Activated naive CD4-positive, alpha-beta T cell treated with anti-CD3 and anti-CD28 coated beads, Interleukin-2, amount 50 U/mL, for 24 hours (primary cell): ENCODE results near the gene LONP2.
"Not testable (repeated sequence)": the region's sequence is repeated elsewhere in the genome, so short reads cannot be mapped to it uniquely, and the experiment has no call there.

Experiments
- H3K27ac Mint-ChIP-seq: one replicate; pipeline ENCODE4 v1.8.0; 2021; ENCODE audit warnings: mild to moderate bottlenecking, mixed read lengths
- H3K27me3 Mint-ChIP-seq: one replicate; pipeline ENCODE4 v1.8.0; 2021; ENCODE audit warnings: mixed read lengths
- H3K36me3 Mint-ChIP-seq: one replicate; pipeline ENCODE4 v1.8.0; 2021; ENCODE audit warnings: mixed read lengths
- H3K4me1 Mint-ChIP-seq: one replicate; pipeline ENCODE4 v1.8.0; 2021; ENCODE audit warnings: mixed read lengths
- H3K4me3 Mint-ChIP-seq: one replicate; pipeline ENCODE4 v1.8.0; 2021; ENCODE audit warnings: mild to moderate bottlenecking, mixed read lengths
- H3K9me3 Mint-ChIP-seq: one replicate; pipeline ENCODE4 v1.8.0; 2021; ENCODE audit warnings: mixed read lengths

LONP2 gene

DNA sequence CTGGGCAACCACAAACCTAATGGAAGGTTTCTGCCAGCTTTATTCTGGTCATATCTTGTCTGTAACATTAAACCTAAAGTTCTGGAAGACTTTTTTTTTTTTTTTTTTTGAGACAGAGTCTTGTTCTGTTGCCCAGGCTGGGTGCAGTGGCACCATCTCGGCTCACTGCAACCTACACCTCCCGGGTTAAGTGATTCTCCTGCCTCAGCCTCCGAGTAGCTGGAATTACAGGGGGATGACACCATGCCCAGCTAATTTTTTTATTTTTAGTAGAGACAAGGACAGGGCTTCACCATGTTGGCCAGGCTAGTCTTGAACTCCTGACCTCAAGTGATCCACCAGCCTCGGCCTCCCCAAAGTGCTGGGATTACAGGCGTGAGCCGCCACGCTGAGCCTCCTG is 133.2 kb downstream of the LONP2 start:
- peaks cover 43% of the 10 kb centered on the region for H3K4me1 Mint-ChIP-seq
- not testable (repeated sequence) for H3K27ac Mint-ChIP-seq, H3K9me3 Mint-ChIP-seq, H3K36me3 Mint-ChIP-seq, H3K4me3 Mint-ChIP-seq, H3K27me3 Mint-ChIP-seq

DNA sequence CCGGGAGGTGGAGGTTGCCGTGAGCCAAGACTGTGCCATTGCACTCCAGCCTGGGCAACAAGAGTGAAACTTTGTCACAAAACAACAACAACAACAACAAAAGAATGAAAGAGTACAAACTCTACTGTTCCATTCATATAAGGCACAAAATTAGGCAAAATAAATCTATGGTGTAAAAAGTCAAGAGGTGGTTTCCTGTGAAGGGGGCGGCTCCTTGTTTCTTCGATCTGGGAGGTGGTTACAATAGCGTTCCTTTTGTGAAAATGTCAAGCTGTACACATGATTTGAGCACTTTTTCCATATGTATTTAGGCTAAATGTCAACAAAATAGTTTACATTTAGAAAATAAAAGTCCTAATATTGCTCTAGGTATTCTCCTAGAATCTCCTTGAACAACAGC is 134.2 kb downstream of the LONP2 start:
- H3K36me3 Mint-ChIP-seq = peaks cover 2% of the 10 kb centered on the region
- no peak overlapping the region for H3K27ac Mint-ChIP-seq
- no peak overlapping the region for H3K4me3 Mint-ChIP-seq
- H3K27me3 Mint-ChIP-seq = no peaks in the 10 kb centered on the region
- H3K4me1 Mint-ChIP-seq = peaks cover 49% of the 10 kb centered on the region
- no peaks in the 10 kb centered on the region for H3K9me3 Mint-ChIP-seq

DNA sequence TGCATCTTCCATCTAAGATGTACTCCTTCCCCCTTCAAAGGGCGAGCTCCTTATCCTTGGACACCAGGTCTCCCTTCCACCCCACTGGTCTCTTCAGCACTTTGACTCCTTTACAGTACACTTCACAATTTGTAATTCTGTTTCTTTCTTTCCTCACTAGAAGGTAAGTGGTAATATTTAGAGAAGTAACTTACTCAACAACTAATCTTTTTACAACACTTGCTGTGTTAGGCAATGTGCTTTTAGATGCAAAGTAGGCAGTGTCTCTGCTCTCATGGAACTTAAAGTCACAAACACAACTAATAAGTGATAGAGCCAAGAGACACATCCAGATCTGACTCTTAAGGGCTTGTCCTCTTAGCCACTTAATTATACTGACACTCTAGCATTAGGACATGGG is 134.7 kb downstream of the LONP2 start:
- Mint-ChIP-seq H3K27ac (no peak overlapping the region), H3K9me3 (no peaks in the 10 kb centered on the region), H3K4me1 (peaks cover 54% of the 10 kb centered on the region), H3K27me3 (no peaks in the 10 kb centered on the region), H3K4me3 (no peak overlapping the region), H3K36me3 (peaks cover 2% of the 10 kb centered on the region)

DNA sequence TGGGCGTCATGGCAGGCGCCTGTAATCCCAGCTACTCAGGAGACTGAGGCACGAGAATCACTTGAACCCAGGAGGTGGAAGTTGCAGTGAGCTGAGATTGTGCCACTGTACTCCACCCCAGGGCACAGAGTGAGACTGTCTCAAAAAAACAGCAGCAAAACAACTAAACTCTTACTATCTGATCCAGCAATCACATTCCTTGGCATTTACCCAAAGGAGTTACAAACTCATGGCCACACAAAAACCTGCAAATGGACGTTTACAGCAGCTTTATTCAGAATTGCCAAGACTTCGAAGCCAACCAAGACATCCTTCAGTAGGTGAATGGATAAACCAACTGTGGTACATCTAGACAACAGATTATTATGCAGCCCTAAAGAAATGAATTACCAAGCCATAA is 137.1 kb downstream of the LONP2 start:
- peaks cover 55% of the 10 kb centered on the region for H3K4me1 Mint-ChIP-seq
- H3K36me3 Mint-ChIP-seq = peaks cover 2% of the 10 kb centered on the region
- no peak overlapping the region for H3K27ac Mint-ChIP-seq
- H3K9me3 Mint-ChIP-seq = no peaks in the 10 kb centered on the region
- no peaks in the 10 kb centered on the region for H3K27me3 Mint-ChIP-seq
- H3K4me3 Mint-ChIP-seq = no peak overlapping the region

DNA sequence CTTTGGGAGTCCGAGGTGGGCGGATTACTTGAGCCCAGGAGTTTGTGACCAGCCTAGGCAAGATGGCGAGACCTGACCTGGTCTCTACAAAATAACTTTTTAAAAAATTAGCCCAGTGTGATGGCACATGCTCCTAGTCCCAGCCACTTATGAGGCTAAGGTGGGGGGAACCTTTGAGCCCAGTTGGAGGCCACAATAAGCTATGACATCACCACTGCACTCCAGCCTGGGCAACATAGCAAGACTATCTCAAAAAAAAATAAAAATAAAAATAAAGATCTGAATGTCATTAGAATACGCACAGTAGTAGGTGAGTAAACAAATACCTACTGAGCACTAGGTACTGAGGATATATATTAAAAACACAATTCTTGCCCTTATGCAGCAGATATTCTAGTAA is 138.0 kb downstream of the LONP2 start:
- Mint-ChIP-seq H3K36me3 (no peaks in the 10 kb centered on the region), H3K9me3 (no peaks in the 10 kb centered on the region), H3K4me3 (no peak overlapping the region), H3K27me3 (no peaks in the 10 kb centered on the region), H3K27ac (no peak overlapping the region), H3K4me1 (peaks cover 47% of the 10 kb centered on the region)

DNA sequence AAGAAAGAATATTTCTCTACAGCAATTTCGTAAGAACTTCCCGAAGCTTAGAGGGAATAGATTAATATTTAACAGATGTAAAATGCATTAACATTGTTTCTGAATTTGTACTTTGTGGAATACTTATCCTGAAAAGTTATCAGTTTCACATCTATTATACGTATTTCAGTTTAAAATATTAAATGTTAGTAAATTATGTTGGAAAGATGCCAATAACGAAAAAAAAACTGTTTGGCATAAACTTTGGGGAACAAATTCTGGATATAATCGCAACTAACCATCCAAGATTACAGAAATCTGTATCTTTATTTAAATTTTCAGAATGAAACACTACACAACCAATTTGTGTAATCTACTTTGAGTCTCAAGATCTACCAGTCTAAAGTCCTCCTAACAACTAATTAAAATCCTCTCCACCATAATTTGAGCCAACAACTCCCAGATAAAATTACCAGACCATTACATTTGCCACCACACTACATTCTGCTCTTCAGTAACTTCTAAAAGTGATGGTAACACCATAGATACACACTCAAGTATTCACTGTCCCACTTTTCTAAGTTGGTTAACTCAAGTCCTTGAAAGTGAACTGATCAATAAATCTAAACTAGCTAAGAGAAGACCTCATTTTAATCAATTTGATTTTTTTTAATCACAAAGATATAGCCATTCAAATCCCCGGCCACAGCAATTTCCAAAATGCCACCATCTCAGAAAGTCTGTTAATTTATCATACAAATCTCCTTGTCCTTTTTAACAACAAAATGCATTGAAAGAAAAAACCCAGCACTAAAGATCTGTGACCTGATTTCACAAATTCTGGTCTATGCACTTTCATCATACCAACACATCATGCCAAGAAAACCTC is 139.1 kb downstream of the LONP2 start:
- Mint-ChIP-seq H3K27me3 (no peaks in the 10 kb centered on the region), H3K27ac (no peak overlapping the region), H3K4me1 (peaks cover 43% of the 10 kb centered on the region), H3K9me3 (no peaks in the 10 kb centered on the region), H3K36me3 (no peaks in the 10 kb centered on the region), H3K4me3 (peak overlapping the region; percentile 97)

DNA sequence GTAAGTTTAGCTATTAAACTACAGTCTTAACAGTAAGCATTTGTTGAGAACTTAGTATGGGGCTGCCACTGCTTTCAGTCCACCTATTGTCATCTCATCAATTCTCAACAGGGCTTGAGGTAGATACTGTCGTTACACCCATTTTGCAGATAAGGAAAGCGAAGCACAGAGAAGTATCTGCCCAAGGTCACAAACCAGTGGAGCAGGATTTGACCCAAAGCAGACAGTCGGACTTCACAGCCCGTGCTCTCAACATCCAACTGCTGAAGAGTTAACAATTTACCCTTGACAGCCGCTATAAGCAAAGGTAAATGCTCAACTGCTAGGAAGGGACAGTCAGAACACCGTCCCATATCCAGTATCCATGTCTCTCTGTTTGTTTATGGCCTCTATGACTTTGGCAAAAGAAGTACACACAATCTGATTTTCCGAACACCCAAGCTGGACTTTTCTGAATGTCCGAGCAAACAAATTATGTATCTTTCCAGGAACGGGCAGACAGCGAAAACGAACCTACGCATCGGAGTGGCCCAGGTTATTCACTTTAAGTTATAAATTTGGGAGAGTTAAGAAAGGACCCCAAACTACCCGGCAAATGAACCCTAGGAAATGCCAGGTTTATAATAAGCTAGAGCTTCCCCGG is 139.9 kb downstream of the LONP2 start:
- no peaks in the 10 kb centered on the region for H3K27me3 Mint-ChIP-seq
- peak overlapping the region; percentile 97 for H3K4me3 Mint-ChIP-seq
- no peaks in the 10 kb centered on the region for H3K36me3 Mint-ChIP-seq
- peak overlapping the region; percentile 93 for H3K27ac Mint-ChIP-seq
- H3K9me3 Mint-ChIP-seq = no peaks in the 10 kb centered on the region
- peaks cover 35% of the 10 kb centered on the region for H3K4me1 Mint-ChIP-seq

DNA sequence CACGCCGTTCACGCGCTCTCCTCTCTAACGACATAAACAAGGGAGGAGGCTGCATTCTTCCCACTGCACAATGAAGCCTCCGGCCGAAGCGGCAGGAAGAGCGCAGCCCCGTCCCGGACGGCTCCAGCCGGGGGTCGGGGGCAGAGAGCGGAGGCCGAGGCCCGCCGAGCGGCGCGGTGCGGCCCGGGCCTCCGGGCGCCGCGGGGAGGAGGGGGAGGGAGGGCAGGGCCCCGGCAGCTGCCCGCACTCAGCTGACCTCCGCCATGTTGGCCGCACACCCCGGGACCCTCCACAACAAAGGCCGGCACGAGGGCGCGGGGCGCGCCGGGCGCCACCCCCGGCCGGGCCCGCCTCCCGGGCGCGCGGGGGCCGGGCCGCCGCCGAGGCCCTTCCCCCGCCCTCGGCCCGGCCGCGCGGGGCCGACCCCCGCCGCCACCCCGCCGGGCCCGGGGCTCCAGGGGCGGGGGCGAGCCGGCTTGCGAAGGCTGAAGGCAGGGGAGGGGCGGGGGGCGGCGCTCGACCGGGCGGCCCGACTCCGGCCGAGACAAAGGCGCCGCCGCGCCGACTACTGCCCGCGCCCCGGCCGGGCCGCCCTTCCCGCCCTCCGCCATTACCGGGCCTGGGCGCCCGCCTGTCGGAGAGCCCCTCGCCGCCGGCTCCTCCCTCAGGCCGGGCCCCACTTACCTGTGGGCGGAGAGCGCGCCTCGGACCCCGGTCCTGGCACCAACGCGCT is 140.6 kb downstream of the LONP2 start:
- H3K4me3 Mint-ChIP-seq = peak overlapping the region; percentile 97
- no peaks in the 10 kb centered on the region for H3K36me3 Mint-ChIP-seq
- H3K27ac Mint-ChIP-seq = peak overlapping the region; percentile 93
- H3K4me1 Mint-ChIP-seq = peaks cover 28% of the 10 kb centered on the region
- no peaks in the 10 kb centered on the region for H3K9me3 Mint-ChIP-seq
- H3K27me3 Mint-ChIP-seq = no peaks in the 10 kb centered on the region

DNA sequence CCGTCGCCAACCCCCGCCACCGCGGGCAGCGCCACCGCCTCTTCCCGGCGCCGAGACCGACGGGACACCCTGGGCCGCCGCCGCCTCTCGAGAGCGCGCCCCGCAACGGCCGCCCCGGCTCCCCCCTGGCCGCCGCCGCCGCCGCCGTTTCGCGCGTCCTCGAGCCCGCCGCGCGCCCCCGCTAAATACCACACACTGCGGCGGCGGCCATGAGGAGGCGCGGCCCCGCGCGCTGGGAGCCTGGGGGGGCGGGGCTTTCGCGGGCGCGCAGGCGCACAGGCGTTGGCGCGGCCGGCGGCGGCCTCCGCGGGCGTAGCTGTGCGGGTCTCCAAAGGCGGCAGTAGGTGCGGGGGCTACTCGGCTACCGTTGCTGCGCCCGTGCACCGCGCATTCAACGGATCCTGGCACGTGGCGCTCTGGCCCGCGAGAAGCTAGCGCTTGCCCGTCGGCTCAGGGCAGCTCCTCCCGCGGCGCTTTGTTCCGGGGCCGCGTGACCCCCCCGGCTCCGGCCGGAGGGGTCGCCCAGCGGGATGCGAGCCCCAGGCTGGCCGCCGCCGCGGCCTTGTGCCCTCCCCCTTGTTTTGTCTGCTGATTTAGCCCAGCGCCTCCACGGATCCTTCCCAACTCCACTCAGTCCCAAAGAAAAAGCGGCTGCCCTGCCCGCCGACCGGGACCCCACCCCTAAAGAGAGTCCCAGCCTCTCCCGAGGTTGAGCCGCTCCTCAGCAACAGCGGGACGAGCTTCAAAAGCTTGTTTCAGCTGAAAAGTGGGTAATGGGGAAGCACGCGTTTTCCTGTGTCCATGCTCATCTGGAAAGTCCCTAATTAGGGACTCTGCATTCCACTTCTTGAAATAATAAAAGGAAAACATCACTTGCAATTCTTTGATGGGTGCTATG is 141.4 kb downstream of the LONP2 start, which contains the start of gene SIAH1:
SIAH1 (minus strand) TSS at position 161 of the 898 bp plus-strand sequence. CDS start 22,985 bp downstream, outside the sequence.
- Mint-ChIP-seq H3K27me3 (no peaks in the 10 kb centered on the region), H3K36me3 (no peaks in the 10 kb centered on the region), H3K27ac (peak within 1 kb of the TSS; percentile 93), H3K4me1 (peaks cover 20% of the 10 kb centered on the region), H3K9me3 (no peaks in the 10 kb centered on the region), H3K4me3 (peak within 1 kb of the TSS; percentile 97)

DNA sequence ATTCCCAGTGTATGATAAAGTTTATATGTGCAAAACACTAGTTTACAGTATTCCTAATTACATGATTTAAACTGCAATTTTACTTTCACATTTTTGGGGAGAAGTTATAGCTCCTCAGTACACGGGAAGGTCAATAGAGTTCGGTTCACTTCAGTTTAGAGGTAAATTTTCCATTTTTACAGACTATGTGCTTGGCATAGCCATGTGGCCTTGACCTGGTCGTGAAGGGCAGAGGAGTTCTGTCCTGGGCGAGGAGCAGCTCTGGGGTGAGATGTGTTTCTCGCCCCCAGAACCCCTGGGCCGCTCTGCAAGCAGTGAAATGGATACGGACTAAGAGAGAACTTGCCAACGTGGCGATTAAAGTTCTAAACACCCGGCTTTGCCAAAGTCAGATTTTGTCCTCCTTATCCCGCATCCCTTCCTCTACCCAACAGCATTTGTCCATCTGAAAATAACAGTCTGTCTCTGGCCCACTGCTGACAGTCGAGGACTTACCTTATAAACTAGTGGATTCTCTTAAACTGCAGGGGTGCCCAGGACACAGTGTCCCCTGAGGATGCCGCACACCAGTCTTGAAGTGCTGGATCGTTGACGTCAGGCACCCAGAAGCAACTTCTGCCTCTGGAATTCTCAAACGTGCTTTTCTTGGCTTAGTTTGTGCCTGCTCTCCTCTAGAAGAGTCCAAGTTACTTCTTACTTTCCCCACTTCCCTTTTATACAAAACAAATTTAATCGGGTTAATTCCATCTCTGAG is 142.6 kb downstream of the LONP2 start:
- Mint-ChIP-seq H3K27me3 (no peaks in the 10 kb centered on the region), H3K9me3 (no peaks in the 10 kb centered on the region), H3K36me3 (no peaks in the 10 kb centered on the region), H3K27ac (no peak overlapping the region), H3K4me1 (peaks cover 13% of the 10 kb centered on the region), H3K4me3 (peak overlapping the region; percentile 33)

DNA sequence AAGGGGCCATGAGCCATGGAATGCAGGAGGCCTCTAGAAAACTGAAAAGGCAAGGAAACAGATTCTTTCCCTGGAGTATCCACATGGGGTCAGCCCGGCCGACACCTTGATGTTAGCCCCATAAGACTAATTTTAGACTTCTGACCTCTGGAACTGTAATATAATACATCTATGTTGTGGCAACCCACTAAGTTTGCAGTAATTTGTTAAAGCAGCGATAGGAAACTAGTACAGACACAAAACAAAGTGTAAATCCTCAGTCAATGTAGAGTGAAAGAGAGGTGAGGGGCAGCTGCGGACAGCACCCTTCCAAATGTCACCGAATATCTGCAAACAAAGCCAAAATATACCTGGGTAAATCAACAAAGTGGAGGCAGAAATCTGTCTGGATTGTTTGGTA is 148.3 kb downstream of the LONP2 start:
- no peak overlapping the region for H3K27ac Mint-ChIP-seq
- no peaks in the 10 kb centered on the region for H3K36me3 Mint-ChIP-seq
- no peaks in the 10 kb centered on the region for H3K4me1 Mint-ChIP-seq
- H3K27me3 Mint-ChIP-seq = no peaks in the 10 kb centered on the region
- H3K4me3 Mint-ChIP-seq = no peak overlapping the region
- no peaks in the 10 kb centered on the region for H3K9me3 Mint-ChIP-seq

DNA sequence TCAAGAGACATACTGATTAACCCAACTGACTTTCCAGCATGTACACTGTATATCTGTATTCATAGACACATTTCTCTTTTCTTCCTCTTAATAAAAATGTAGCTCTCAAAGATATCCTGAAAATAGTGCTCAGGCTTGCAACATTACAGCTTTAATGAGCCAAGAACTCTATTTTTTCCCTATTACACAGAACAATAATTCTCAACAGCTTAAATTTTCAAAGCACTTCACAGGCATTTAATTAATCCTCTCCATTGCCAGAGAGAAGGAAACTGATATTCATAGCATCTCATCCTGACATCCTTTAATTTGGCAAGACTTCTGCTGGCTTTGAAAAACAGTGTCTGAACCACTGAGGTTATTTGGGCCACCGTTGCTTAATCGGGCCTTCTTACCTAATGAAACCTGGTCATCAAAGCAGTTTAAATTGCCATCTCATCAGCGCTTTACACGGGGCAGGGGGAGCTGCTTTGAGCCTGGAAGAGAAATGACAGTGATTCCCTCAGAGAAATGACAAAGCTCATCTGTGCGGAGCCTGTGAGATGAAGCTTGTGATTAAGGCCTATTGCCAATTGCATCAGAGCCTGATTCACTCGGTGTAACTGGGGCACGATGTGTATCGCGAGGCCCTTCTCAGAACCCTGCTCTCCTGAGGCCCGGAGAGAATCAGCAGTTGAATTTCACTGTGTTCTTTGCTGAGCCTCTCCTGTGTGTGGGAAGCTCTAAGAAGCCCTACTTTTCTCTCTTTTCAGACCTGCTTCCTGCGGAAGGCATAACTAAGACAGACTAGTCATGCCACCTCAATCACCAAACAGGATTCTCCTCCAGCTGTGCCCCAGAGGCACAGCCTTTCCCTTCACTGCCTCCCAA is 149.6 kb downstream of the LONP2 start:
- no peaks in the 10 kb centered on the region for H3K36me3 Mint-ChIP-seq
- no peak overlapping the region for H3K27ac Mint-ChIP-seq
- H3K9me3 Mint-ChIP-seq = no peaks in the 10 kb centered on the region
- H3K27me3 Mint-ChIP-seq = no peaks in the 10 kb centered on the region
- no peaks in the 10 kb centered on the region for H3K4me1 Mint-ChIP-seq
- H3K4me3 Mint-ChIP-seq = no peak overlapping the region

DNA sequence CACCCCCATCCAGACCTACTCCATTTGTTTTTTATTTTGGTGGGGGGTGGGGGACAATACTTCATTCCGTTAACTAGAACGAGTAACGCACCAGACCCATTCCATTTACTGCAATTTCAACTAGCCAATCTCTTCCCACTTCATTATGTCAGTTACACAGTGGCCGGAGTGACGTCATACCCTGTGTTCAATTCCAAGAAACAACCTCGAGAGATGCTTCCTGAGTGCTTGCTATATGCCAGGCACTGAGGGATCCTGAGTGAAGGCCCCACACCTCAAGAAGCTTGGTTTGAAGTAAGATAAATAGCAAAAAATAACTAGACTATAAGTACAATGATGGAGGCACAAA is 150.2 kb downstream of the LONP2 start:
- Mint-ChIP-seq H3K4me3 (no peak overlapping the region), H3K27ac (no peak overlapping the region), H3K4me1 (no peaks in the 10 kb centered on the region), H3K27me3 (no peaks in the 10 kb centered on the region), H3K36me3 (no peaks in the 10 kb centered on the region), H3K9me3 (no peaks in the 10 kb centered on the region)

DNA sequence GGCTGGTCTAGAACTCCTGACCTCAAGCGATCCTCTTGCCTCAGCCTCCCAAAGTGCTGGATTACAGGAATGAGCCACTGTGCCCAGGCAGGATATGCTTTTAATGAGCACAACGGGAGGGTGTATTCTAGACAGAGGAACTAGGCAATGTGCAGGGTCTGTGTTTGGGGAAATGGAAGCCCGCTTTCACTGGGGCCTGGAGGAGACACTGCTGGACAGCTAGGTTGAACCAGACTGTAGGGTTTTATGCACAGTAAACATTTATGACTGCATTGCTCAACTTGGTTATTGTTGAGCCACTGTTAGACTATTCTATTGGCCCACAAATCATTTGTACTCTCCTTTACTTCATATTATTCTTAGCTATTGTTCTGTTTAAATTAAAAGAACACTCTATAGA is 151.3 kb downstream of the LONP2 start:
- H3K4me1 Mint-ChIP-seq = no peaks in the 10 kb centered on the region
- no peak overlapping the region for H3K4me3 Mint-ChIP-seq
- H3K36me3 Mint-ChIP-seq = no peaks in the 10 kb centered on the region
- no peak overlapping the region for H3K27ac Mint-ChIP-seq
- H3K27me3 Mint-ChIP-seq = no peaks in the 10 kb centered on the region
- H3K9me3 Mint-ChIP-seq = no peaks in the 10 kb centered on the region
